HepG2 (cell line): ENCODE results near the gene RPTOR. TPM values are rescaled to one million over a fixed set of nuclear protein-coding genes. Genes with fewer than 3 reads are reported as not detected.

Source experiments
- ATAC-seq: fragments of 200-7000 bp; cut with Tn5 transposase; 3 replicates; pipeline ENCODE4 v1.9.1; 2020; ENCODE audit warnings: mild to moderate bottlenecking, moderate library complexity
- BruUV-seq: library from RNA; stranded (reverse); fragments of 400-500 nt; replicated peaks from 2 replicates; lab custom pipeline; 2021; lab: Mats Ljungman, UMichigan
- CTCF ChIA-PET: fragments of 300-600 bp; formaldehyde crosslinking; extraction: SDS; loops from one replicate; lab custom pipeline; 2021; ENCODE audit warnings: low total read pairs, inconsistent platforms, low intra/inter-chr PET ratio; lab: Yijun Ruan, JAX
- POLR2A ChIA-PET: fragments of 350-600 bp; sonication (Branson Sonifier 250); formaldehyde crosslinking; loops from one replicate; lab custom pipeline; 2020; ENCODE audit warnings: antibody characterized with exemption, inconsistent platforms; lab: Yijun Ruan, JAX
- DNase-seq: peaks from one replicate; pipeline ENCODE4 v3.0.0-alpha.2; 2015; ENCODE audit warnings: low spot score
- FAIRE-seq: peaks from 3 replicates; lab custom pipeline; 2011; peaks lifted over from hg19 to GRCh38; lab: Jason Lieb, UNC
- H2AFZ ChIP-seq: one replicate; pipeline ENCODE4 v1.6.1; 2011; ENCODE audit warnings: low read length, inconsistent platforms
- H3K27ac ChIP-seq: fragments of 300-600 bp; 3 replicates; pipeline ENCODE4 v1.8.0; 2011; ENCODE audit warnings: mixed run types, mild to moderate bottlenecking, mixed read lengths, low read length, inconsistent platforms; ENCODE audit not compliant: insufficient read depth; ENCODE audit errors: extremely low read length
- H3K27me3 ChIP-seq, 2 experiments: fragments of 200-600 bp in 1 of 2; 2 replicates in 1 of 2; 3 replicates in 1 of 2; pipeline versions ENCODE4 v1.6.0 to v1.8.0; 2011; ENCODE audit warnings: low read length in 2 of 2, mild to moderate bottlenecking in 2 of 2, moderate library complexity in 2 of 2, inconsistent platforms in 1 of 2; ENCODE audit not compliant: insufficient read depth in 2 of 2, control insufficient read depth in 1 of 2
- H3K36me3 ChIP-seq, 2 experiments: fragments of 200-600 bp in 1 of 2; replicated peaks in 1 of 2; 2 replicates in 1 of 2; 3 replicates in 1 of 2; pipeline versions ENCODE4 v1.5.1 to v1.8.0; 2011; ENCODE audit warnings: low read length in 2 of 2, inconsistent platforms in 1 of 2; ENCODE audit not compliant: insufficient read depth in 2 of 2, control insufficient read depth in 1 of 2
- H3K4me1 ChIP-seq: 2 replicates; pipeline ENCODE4 v1.5.1; 2012; ENCODE audit warnings: low read length, inconsistent platforms; ENCODE audit not compliant: insufficient read depth
- H3K4me2 ChIP-seq: 2 replicates; pipeline ENCODE4 v1.6.0; 2011; ENCODE audit warnings: low read depth, low read length, inconsistent platforms
- H3K4me3 ChIP-seq, 3 experiments: fragments of 200-600 bp in 1 of 3; sonication (generic), shearing (Covaris generic) in 1 of 3; replicated peaks in 1 of 3; 2 replicates each; pipeline ENCODE4 v1.5.1; 2011 to 2016; ENCODE audit warnings: low read length in 3 of 3, inconsistent platforms in 2 of 3, low read depth in 2 of 3, mild to moderate bottlenecking in 2 of 3, control low read depth in 1 of 3, mixed read lengths in 1 of 3; ENCODE audit not compliant: insufficient read depth in 1 of 3
- H3K79me2 ChIP-seq: one replicate; pipeline ENCODE4 v1.6.1; 2011; ENCODE audit warnings: low read length, inconsistent platforms; ENCODE audit not compliant: insufficient read depth
- H3K9ac ChIP-seq: 2 replicates; pipeline ENCODE4 v1.6.0; 2011; ENCODE audit warnings: mild to moderate bottlenecking, low read depth, low read length, inconsistent platforms; ENCODE audit not compliant: insufficient read depth
- H3K9me3 ChIP-seq: 2 replicates; pipeline ENCODE4 v1.5.1; 2012; ENCODE audit warnings: mild to moderate bottlenecking, low read length
- H4K20me1 ChIP-seq: 2 replicates; pipeline ENCODE4 v1.6.0; 2011; ENCODE audit warnings: inconsistent platforms, mild to moderate bottlenecking, low read length, moderate library complexity; ENCODE audit not compliant: insufficient read depth
- IKZF5 ChIP-seq: IDR thresholded peaks from 2 replicates; pipeline ENCODE4 v1.6.1; 2018; ENCODE audit warnings: missing genetic modification reagents, mild to moderate bottlenecking, missing compliant biosample characterization
- MAFF ChIP-seq: IDR thresholded peaks from 2 replicates; pipeline ENCODE4 v1.6.1; 2011; ENCODE audit warnings: low read depth, low read length, improper control_type of control experiment
- MAFK ChIP-seq, 2 experiments: IDR thresholded peaks in 1 of 2; conservative IDR thresholded peaks in 1 of 2; 2 replicates each; pipeline ENCODE4 v1.6.1; 2011; ENCODE audit warnings: improper control_type of control experiment in 2 of 2, low read length in 2 of 2
- NFKBIZ ChIP-seq: IDR thresholded peaks from 2 replicates; pipeline ENCODE4 v1.6.1; 2018; ENCODE audit warnings: missing genetic modification reagents, missing compliant biosample characterization
- RFXAP ChIP-seq: sonication (generic); formaldehyde crosslinking; IDR thresholded peaks from 2 replicates; pipeline ENCODE4 v1.4.0; 2020; ENCODE audit warnings: missing genetic modification reagents, borderline replicate concordance
- ZBTB33 ChIP-seq: sonication (generic); formaldehyde crosslinking; IDR thresholded peaks from 2 replicates; pipeline ENCODE4 v1.4.0; 2020; ENCODE audit warnings: missing genetic modification reagents
- ZNF530 ChIP-seq: sonication (generic); formaldehyde crosslinking; IDR thresholded peaks from 2 replicates; pipeline ENCODE4 v1.5.0; 2020; ENCODE audit warnings: low read depth, mild to moderate bottlenecking, missing genetic modification reagents
- WGBS: methylation state at CpG from one replicate; pipeline ENCODE4 v1.1.6; 2017; ENCODE audit warnings: low lambda C conversion rate; 5-methylcytosine and 5-hydroxymethylcytosine counted together
- in situ Hi-C: cut with HindIII; loops from 2 replicates; pipeline ENCODE4 v1.10.0; 2017; ENCODE audit warnings: low pct_unique_long_range_greater_than_20kb; ENCODE audit not compliant: extremely low pct_ligation_motif_present
- intact Hi-C: fragments of 100-400 bp; cut with micrococcal nuclease; formaldehyde crosslinking; loops from one replicate; pipeline ENCODE4 v1.10.0; 2022; ENCODE audit not compliant: unreplicated experiment
- polyA plus RNA-seq, 8 experiments: library from polyadenylated mRNA; depleted of rRNA in 3 of 8; stranded (reverse) in 7 of 8; unstranded in 1 of 8; fragments of >200 nt; fragmentation: Illumina TruSeq in 4 of 8; extraction: Trizol in 4 of 8; gene quantifications; 2 replicates each; pipeline versions ENCODE4 v1.2.1 to v1.2.3, GENCODE V29; 2011 to 2016; ENCODE audit warnings: low read depth in 4 of 8, missing spikeins in 1 of 8, mixed read lengths in 1 of 8; ENCODE audit not compliant: insufficient read depth in 1 of 8
- total RNA-seq, 5 experiments: library from RNA; depleted of rRNA; stranded (reverse); fragments of >200 nt; fragmentation: Illumina TruSeq; extraction: Trizol; gene quantifications; 2 replicates each; pipeline ENCODE4 v1.2.3, GENCODE V29; 2016; ENCODE audit warnings: low read depth in 1 of 5

The RPTOR gene
- total and polyA plus RNA-seq, 2 of the 13 experiments (the other 11 are each of a cell fraction or from before 2014, with no cell fraction given), result 6.6 to 25.3 TPM

GRCh38 chr17:80816241-80817103, 271.8 kb downstream of the RPTOR start:
- CTCF ChIA-PET, result no interaction called here
- peaks cover 8% of the 10 kb centered on the region; the same call in 1 of the 2 replicates for H3K4me1 ChIP-seq
- POLR2A ChIA-PET, result no interaction called here
- no peak overlapping the region for H3K27ac ChIP-seq
- intact Hi-C loops (no loop called here), in situ Hi-C loops (no loop called here)
- H3K4me2 ChIP-seq, result no peak overlapping the region
- H3K36me3 ChIP-seq, result peaks cover 5 to 20% of the 10 kb centered on the region in 2 experiments; a peak in 3 of 5 replicates
- BruUV-seq, result no TSS peak
- ATAC-seq (no peak), DNase-seq (no peak), FAIRE-seq (no peak)
- no peak overlapping the region for H3K9ac ChIP-seq
- peaks cover 3% of the 10 kb centered on the region; the same call in 1 of the 2 replicates for H4K20me1 ChIP-seq
- no peaks in the 10 kb centered on the region for H3K79me2 ChIP-seq
- 98% methylated on average over 21 of the region's 24 CpGs for WGBS
- TF ChIP-seq RFXAP (CRISPR knock-in tag) (no peak), IKZF5 (CRISPR knock-in tag) (no peak), ZNF530 (CRISPR knock-in tag) (no peak), MAFF (0 out of 2 replicates have a peak, but pooled peaks have one; percentile 12), MAFK (conservative IDR thresholded peaks at IDR 0.05 in 1 of 2, IDR thresholded peaks at IDR 0.05 in 1 of 2; ENCODE audit: low read length in 2 of 2) (peak; percentile 49 to 51), NFKBIZ (CRISPR knock-in tag) (no peak), ZBTB33 (CRISPR knock-in tag) (no peak)
- H2AFZ ChIP-seq, result no peak overlapping the region
- no peak overlapping the region for H3K4me3 ChIP-seq
- no peaks in the 10 kb centered on the region for H3K27me3 ChIP-seq
- no peaks in the 10 kb centered on the region for H3K9me3 ChIP-seq
